Tibial nerve (tissue), 4 donors: ENCODE results near the gene INS. TPM values are rescaled to one million over a fixed set of nuclear protein-coding genes. Genes with fewer than 3 reads are reported as not detected.

ENCODE experiments used
- DNase-seq, 2 donors: peaks; one replicate each; pipeline ENCODE4 v3.0.0-alpha.2; 2019; ENCODE audit warnings: low spot score in 2 of 2
- H3K27ac ChIP-seq, 4 donors: fragments of 200-600 bp; sonication (generic) in 3 of 4; one replicate each; pipeline ENCODE4 v1.5.1; 2017 to 2019; ENCODE audit warnings: mild to moderate bottlenecking in 1 of 4
- H3K27me3 ChIP-seq, 2 donors: fragments of 200-600 bp; sonication (generic) in 1 of 2; one replicate each; pipeline versions ENCODE4 v1.5.1 to v1.6.0; 2017 to 2019
- H3K36me3 ChIP-seq, 3 donors: fragments of 200-600 bp; sonication (generic); one replicate each; pipeline ENCODE4 v1.5.1; 2018 to 2019
- H3K4me1 ChIP-seq, 4 donors: fragments of 200-600 bp; sonication (generic) in 3 of 4; one replicate each; pipeline ENCODE4 v1.5.1; 2017 to 2019
- H3K4me3 ChIP-seq, 4 donors: fragments of 200-600 bp; sonication (generic) in 3 of 4; one replicate each; pipeline ENCODE4 v1.5.1; 2017 to 2019; ENCODE audit warnings: mild to moderate bottlenecking in 1 of 4, moderate library complexity in 1 of 4
- H3K9me3 ChIP-seq, 4 donors: fragments of 200-600 bp; sonication (generic) in 3 of 4; one replicate each; pipeline ENCODE4 v1.5.1; 2017 to 2019
- CTCF ChIP-seq, 5 experiments: fragments of 200-600 bp in 3 of 5; fragments of 450-650 bp in 2 of 5; sonication (generic) in 3 of 5; IDR thresholded peaks; one replicate each; pipeline ENCODE4 v1.5.1; 2016 to 2019; ENCODE audit warnings: antibody characterized with exemption in 5 of 5, mild to moderate bottlenecking in 3 of 5, moderate library complexity in 2 of 5
- EP300 ChIP-seq, 2 donors: sonication (generic); formaldehyde crosslinking; IDR thresholded peaks; one replicate each; pipeline ENCODE4 v1.6.1; 2017; ENCODE audit warnings: antibody characterized with exemption in 2 of 2, mild to moderate bottlenecking in 1 of 2
- POLR2A ChIP-seq, 2 donors: fragments of 450-650 bp; IDR thresholded peaks; one replicate each; pipeline ENCODE4 v1.6.1; 2017; ENCODE audit warnings: antibody characterized with exemption in 2 of 2, mild to moderate bottlenecking in 2 of 2, moderate library complexity in 2 of 2
- WGBS, 2 donors: methylation state at CpG; one replicate each; pipeline ENCODE4 v1.1.5; 2018; 5-methylcytosine and 5-hydroxymethylcytosine counted together
- total RNA-seq, 4 donors: library from RNA; depleted of rRNA; stranded (reverse); fragments of >200 nt; gene quantifications; one replicate each; pipeline ENCODE4 v1.1.0, GENCODE V29; 2016

Gene INS
- total RNA-seq, 4 donors from 2014 or later = 1.8 TPM; not detected in 3

- 29 to 32% methylated on average over 19 to 21 of the region's 21 CpGs for WGBS, 2 donors
- H3K4me3 ChIP-seq = no peak overlapping the region
- TF ChIP-seq CTCF (IDR thresholded peaks at IDR 0.05) (peak; percentile 25 to 61 (median 33)), EP300 (IDR thresholded peaks at IDR 0.05) (no peak)
- H3K27ac ChIP-seq = no peak overlapping the region
- H3K9me3 ChIP-seq = no peaks in the 10 kb centered on the region
- peaks cover 0 to 9% (median 0%) of the 10 kb centered on the region in 4 donors for H3K4me1 ChIP-seq
- peaks cover 0 to 59% of the 10 kb centered on the region in 2 donors for H3K27me3 ChIP-seq
- no peaks in the 10 kb centered on the region for H3K36me3 ChIP-seq
- no peak for DNase-seq
Observed at GRCh38 chr11:2186669-2187279, 25.8 kb upstream of the INS start.

GRCh38 chr11:2185324-2186085 lies 24.5 kb upstream of the INS start:
- Histone ChIP-seq H3K9me3 (no peaks in the 10 kb centered on the region), H3K27me3 (peaks cover 0 to 61% of the 10 kb centered on the region in 2 donors), H3K27ac (no peak overlapping the region), H3K36me3 (no peaks in the 10 kb centered on the region), H3K4me3 (no peak overlapping the region), H3K4me1 (peaks cover 0 to 7% (median 0%) of the 10 kb centered on the region in 4 donors)
- WGBS, 2 donors = 63 to 72% methylated on average over 18 to 20 of the region's 23 CpGs
- TF ChIP-seq EP300 (IDR thresholded peaks at IDR 0.05) = no peak
- TF ChIP-seq POLR2A (IDR thresholded peaks at IDR 0.05) = no peak
- TF ChIP-seq CTCF (IDR thresholded peaks at IDR 0.05) = no peak
- no peak for DNase-seq

- no peak for DNase-seq
- Histone ChIP-seq H3K36me3 (no peaks in the 10 kb centered on the region), H3K4me3 (no peak overlapping the region), H3K27me3 (peaks cover 0 to 55% of the 10 kb centered on the region in 2 donors), H3K27ac (no peak overlapping the region), H3K4me1 (no peaks in the 10 kb centered on the region), H3K9me3 (no peaks in the 10 kb centered on the region)
- WGBS, 2 donors = 74 to 75% methylated on average over 20 of the region's 20 CpGs
- no peak for TF ChIP-seq POLR2A (IDR thresholded peaks at IDR 0.05)
- TF ChIP-seq EP300 (IDR thresholded peaks at IDR 0.05) = no peak
- no peak for TF ChIP-seq CTCF (IDR thresholded peaks at IDR 0.05)
Observed at GRCh38 chr11:2182692-2183474, 21.9 kb upstream of the INS start.

- Histone ChIP-seq H3K27ac (no peak overlapping the region), H3K4me3 (no peak overlapping the region), H3K36me3 (no peaks in the 10 kb centered on the region), H3K27me3 (peaks cover 0 to 51% of the 10 kb centered on the region in 2 donors), H3K9me3 (no peaks in the 10 kb centered on the region), H3K4me1 (peaks cover 0 to 3% (median 0%) of the 10 kb centered on the region in 4 donors)
- TF ChIP-seq POLR2A (IDR thresholded peaks at IDR 0.05) (no peak), CTCF (IDR thresholded peaks at IDR 0.05) (no peak), EP300 (IDR thresholded peaks at IDR 0.05) (no peak)
- 66 to 72% methylated on average over 7 to 18 of the region's 18 CpGs for WGBS, 2 donors
- no peak for DNase-seq
Observed at GRCh38 chr11:2182075-2182474, 21.1 kb upstream of the INS start.
